Measurements from ENCODE around the gene DDX10.
A peak's percentile ranks its signal among the peaks of the same experiment; 100 is the strongest.
"Not testable (repeated sequence)": the region's sequence is repeated elsewhere in the genome, so short reads cannot be mapped to it uniquely, and the experiment has no call there.

The DDX10 gene

GRCh38 chr11:108664730-108665525 is at the start of gene DDX10:
DDX10 (plus strand) TSS chr11:108665069; CDS start chr11:108665154, 85 bp downstream.
- peak; percentile 97 to 98 for DNase-seq
- ATAC-seq = peak; percentile 96
- Mint-ChIP-seq H3K27ac (peak within 1 kb of the TSS; percentile 99), H3K27me3 (no peaks in the 10 kb centered on the region), H3K4me1 (peaks cover 53% of the 10 kb centered on the region), H3K9me3 (no peaks in the 10 kb centered on the region), H3K4me3 (peak within 1 kb of the TSS; percentile 99 to 100)

- Mint-ChIP-seq H3K4me1 (peaks cover 15% of the 10 kb centered on the region), H3K27ac (no peak overlapping the region), H3K27me3 (peaks cover 28% of the 10 kb centered on the region), H3K4me3 (no peak overlapping the region), H3K9me3 (no peaks in the 10 kb centered on the region)
- DNase-seq (no peak), ATAC-seq (no peak)
Measured at GRCh38 chr11:108616549-108616948, 48.3 kb upstream of the DDX10 start.

GRCh38 chr11:108617055-108617454 is 47.8 kb upstream of the DDX10 start:
- peaks cover 18% of the 10 kb centered on the region for H3K4me1 Mint-ChIP-seq
- no peak for ATAC-seq

DNA sequence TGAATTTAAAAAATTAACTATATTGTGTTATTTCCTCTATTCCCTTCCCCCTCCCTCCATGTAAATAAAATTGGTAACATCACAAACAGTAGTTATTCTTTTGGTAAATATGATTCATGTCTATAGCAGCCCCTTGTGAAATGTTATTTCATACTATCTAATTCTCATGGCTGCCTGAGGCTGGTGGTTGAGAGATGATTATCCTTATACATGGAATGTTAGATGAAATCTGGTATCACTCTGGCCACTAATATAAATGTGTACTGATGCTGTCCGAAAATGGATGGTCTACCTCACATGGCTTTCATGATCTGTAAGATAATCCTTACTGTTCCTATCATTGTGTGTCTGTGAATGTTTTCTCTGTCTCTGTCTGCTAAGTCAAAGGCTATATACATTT is 46.3 kb upstream of the DDX10 start:
- H3K9me3 Mint-ChIP-seq = no peaks in the 10 kb centered on the region
- peaks cover 28% of the 10 kb centered on the region for H3K27me3 Mint-ChIP-seq
- DNase-seq (no peak), ATAC-seq (no peak)
- no peak overlapping the region for H3K27ac Mint-ChIP-seq
- peaks cover 18% of the 10 kb centered on the region for H3K4me1 Mint-ChIP-seq
- H3K4me3 Mint-ChIP-seq = no peak overlapping the region

More at GRCh38 chr11:108617055-108617454, 47.8 kb upstream of the DDX10 start:
- Mint-ChIP-seq H3K9me3 (no peaks in the 10 kb centered on the region), H3K27me3 (peaks cover 28% of the 10 kb centered on the region), H3K27ac (no peak overlapping the region), H3K4me3 (no peak overlapping the region)
- DNase-seq = no peak

DNA sequence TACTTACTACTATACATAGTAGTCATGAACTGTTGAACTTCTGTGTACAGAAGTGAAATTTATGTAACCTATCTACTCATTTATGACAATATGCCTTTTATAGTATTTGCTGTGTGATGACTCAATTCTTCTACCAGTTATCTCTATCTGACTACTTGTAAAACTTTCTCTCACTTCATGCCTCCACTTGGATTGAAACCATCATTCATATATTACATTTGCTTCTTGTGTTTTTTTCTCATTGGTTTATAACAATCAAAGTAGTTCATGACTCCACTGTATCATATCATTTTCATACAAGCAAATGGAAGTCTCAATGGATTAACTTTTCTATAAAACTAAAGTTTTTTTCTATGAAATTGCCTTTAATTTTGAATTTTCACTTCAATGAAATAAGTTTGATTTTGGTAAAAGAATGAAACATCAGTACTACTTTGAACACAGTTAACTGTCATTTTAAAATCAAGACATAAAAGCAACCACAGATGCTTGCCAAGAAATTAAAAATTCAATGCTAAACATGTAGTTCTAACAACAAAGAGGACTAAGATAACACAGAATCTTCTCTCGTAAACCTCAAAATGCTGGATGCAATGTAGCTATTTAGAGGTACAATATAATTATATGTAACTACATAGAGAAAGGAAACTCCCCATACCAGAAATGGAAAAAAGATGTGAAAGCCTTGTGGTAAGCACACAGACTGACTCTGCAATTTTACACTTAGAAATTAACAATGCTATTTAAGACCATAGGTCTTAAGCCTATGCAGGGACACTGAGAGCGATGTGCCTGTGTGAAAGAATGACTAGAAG is 43.7 kb upstream of the DDX10 start:
- Mint-ChIP-seq H3K27me3 (peaks cover 38% of the 10 kb centered on the region), H3K27ac (peak overlapping the region in 1 of 2 donors; percentile 29), H3K4me3 (peak overlapping the region; percentile 36 to 46), H3K4me1 (peaks cover 31% of the 10 kb centered on the region), H3K9me3 (no peaks in the 10 kb centered on the region)
- no peak for DNase-seq
- ATAC-seq = peak; percentile 90

- Mint-ChIP-seq H3K4me3 (no peak overlapping the region), H3K9me3 (peaks cover 0 to 1% of the 10 kb centered on the region in 2 donors), H3K27me3 (peaks cover 31% of the 10 kb centered on the region), H3K27ac (no peak overlapping the region), H3K4me1 (peaks cover 31% of the 10 kb centered on the region)
- ATAC-seq (no peak), DNase-seq (no peak)
Measured at GRCh38 chr11:108622341-108622740, 42.5 kb upstream of the DDX10 start.

- ATAC-seq = peak; percentile 50
- no peak overlapping the region for H3K27ac Mint-ChIP-seq
- peaks cover 0 to 6% of the 10 kb centered on the region in 2 donors for H3K9me3 Mint-ChIP-seq
- peaks cover 14% of the 10 kb centered on the region for H3K27me3 Mint-ChIP-seq
- H3K4me3 Mint-ChIP-seq = peak overlapping the region; percentile 16 to 22
- H3K4me1 Mint-ChIP-seq = peaks cover 31% of the 10 kb centered on the region
- DNase-seq = no peak
Measured at GRCh38 chr11:108624196-108624925, 40.5 kb upstream of the DDX10 start.

DNA sequence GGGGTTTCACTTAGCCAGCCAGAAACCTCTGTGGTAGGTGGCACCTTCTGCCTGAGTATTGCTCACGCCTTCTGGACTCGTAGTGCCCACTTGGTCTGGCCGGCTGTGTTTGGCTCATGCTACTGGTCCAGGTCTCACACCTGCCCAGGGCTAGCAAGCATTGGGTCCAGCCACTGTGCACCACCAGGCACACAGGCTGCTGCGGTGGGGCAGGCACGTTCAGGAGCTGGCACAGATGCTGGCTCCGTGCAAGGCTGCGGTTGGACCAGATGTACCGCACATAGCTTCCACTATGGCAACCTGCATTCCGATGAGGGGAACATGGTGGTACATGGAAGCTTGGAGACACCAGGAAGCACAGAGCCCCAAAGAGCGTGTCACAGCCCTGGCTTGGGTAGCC is 36.5 kb upstream of the DDX10 start:
- ATAC-seq (no peak), DNase-seq (no peak)
- Mint-ChIP-seq H3K27ac (no peak overlapping the region), H3K4me3 (no peak overlapping the region), H3K4me1 (peaks cover 13% of the 10 kb centered on the region), H3K9me3 (peaks cover 0 to 6% of the 10 kb centered on the region in 2 donors), H3K27me3 (peaks cover 11% of the 10 kb centered on the region)

GRCh38 chr11:108628812-108629211 is 36.1 kb upstream of the DDX10 start:
- Mint-ChIP-seq H3K4me1 (peaks cover 13% of the 10 kb centered on the region), H3K9me3 (peaks cover 0 to 6% of the 10 kb centered on the region in 2 donors)
- no peak for ATAC-seq

GRCh38 chr11:108629274-108629673 is 35.6 kb upstream of the DDX10 start:
- Mint-ChIP-seq H3K27ac (no peak overlapping the region), H3K4me1 (peaks cover 10% of the 10 kb centered on the region), H3K4me3 (no peak overlapping the region), H3K27me3 (peaks cover 11% of the 10 kb centered on the region), H3K9me3 (peaks cover 0 to 6% of the 10 kb centered on the region in 2 donors)
- no peak for ATAC-seq
- DNase-seq = no peak

More at GRCh38 chr11:108628812-108629211, 36.1 kb upstream of the DDX10 start:
- no peak overlapping the region for H3K27ac Mint-ChIP-seq
- no peak overlapping the region for H3K4me3 Mint-ChIP-seq
- H3K27me3 Mint-ChIP-seq = peaks cover 11% of the 10 kb centered on the region
- no peak for DNase-seq

DNA sequence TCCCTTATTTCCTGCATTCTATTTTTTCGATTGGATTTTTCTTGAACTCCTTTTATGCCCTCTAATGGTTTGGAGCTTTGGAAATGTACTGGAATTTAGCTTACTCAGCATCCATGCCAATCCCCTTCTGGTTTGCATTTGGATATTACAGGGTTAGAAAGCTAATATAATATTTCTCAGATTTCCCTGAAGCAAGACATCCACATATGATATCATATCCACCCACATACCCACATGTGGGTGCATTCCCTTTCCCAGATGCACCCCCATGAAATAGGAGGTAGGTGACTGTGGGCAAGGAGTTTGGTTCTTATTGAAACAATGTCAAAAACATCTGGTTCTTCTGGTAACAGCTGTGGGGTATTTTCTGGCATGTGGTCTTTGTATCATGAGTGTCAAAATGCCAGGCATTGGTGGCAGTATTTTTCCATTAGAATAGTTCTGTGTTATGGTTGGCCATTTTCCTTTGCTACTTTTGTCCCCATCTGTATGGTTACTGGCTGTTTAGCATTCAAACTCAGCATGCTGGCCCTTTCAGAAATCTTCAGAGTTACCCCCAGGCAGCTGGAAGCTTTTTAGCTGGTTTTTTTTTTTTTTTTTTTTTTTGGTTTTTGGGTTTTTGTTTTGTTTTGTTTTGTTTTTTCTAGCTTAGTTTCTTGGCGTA is 32.7 kb upstream of the DDX10 start:
- DNase-seq (no peak), ATAC-seq (no peak)
- H3K4me3 Mint-ChIP-seq = no peak overlapping the region

GRCh38 chr11:108635106-108635505 is 29.8 kb upstream of the DDX10 start:
- no peaks in the 10 kb centered on the region for H3K9me3 Mint-ChIP-seq
- H3K4me1 Mint-ChIP-seq = peaks cover 6% of the 10 kb centered on the region
- H3K27ac Mint-ChIP-seq = no peak overlapping the region
- ATAC-seq (no peak), DNase-seq (no peak)
- H3K27me3 Mint-ChIP-seq = peaks cover 8% of the 10 kb centered on the region
- no peak overlapping the region for H3K4me3 Mint-ChIP-seq

More for the DNA sequence above, 32.7 kb upstream of the DDX10 start:
- Mint-ChIP-seq H3K9me3 (peaks cover 0 to 6% of the 10 kb centered on the region in 2 donors), H3K4me1 (no peaks in the 10 kb centered on the region), H3K27ac (no peak overlapping the region), H3K27me3 (peaks cover 8% of the 10 kb centered on the region)

DNA sequence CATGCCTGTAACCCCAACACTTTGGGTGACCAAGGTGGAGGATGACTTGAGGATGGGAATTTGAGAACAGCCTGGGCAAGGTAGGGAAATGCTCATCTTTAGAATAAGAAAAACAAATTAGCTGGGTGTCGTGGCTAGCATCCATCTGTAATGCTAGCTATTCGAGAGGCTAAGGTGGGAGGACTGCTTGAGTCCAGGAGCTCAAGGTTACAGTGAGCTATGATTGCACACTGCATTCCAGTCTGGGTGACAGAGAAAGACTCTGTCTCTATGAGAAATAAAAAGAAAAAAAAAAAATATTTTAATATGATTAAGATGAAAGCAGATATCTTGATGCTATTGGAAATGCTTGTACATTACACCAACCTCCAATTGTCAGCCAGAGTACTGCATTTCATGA is 28.6 kb upstream of the DDX10 start:
- H3K27ac Mint-ChIP-seq = no peak overlapping the region
- no peak for ATAC-seq

DNA sequence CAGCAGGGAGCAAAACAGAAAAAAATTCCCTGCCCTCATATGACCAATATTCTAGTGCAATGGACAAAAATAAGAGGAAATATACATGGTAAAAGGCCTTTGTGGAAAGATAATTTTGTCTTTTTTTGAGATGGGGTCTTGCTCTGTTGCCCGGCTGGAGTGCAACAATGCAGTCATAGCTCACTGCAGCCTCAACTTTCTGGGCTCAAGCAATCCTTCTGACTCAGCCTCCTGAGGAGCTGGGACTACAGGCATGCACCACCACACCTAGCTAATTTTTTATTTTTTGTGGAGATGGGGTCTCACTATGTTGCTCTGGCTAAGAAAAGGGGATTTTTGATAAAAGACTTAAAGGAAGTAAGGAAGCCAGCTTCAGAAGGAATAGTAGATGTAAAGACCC is 25.7 kb upstream of the DDX10 start:
- peaks cover 8% of the 10 kb centered on the region for H3K27me3 Mint-ChIP-seq
- no peak overlapping the region for H3K27ac Mint-ChIP-seq
- no peak overlapping the region for H3K4me3 Mint-ChIP-seq
- DNase-seq (no peak), ATAC-seq (no peak)
- peaks cover 6% of the 10 kb centered on the region for H3K4me1 Mint-ChIP-seq
- no peaks in the 10 kb centered on the region for H3K9me3 Mint-ChIP-seq

More for the DNA sequence above, 28.6 kb upstream of the DDX10 start:
- peaks cover 8% of the 10 kb centered on the region for H3K27me3 Mint-ChIP-seq
- no peaks in the 10 kb centered on the region for H3K9me3 Mint-ChIP-seq
- no peak for DNase-seq
- H3K4me1 Mint-ChIP-seq = peaks cover 6% of the 10 kb centered on the region
- no peak overlapping the region for H3K4me3 Mint-ChIP-seq

- not testable (repeated sequence) for DNase-seq, H3K27me3 Mint-ChIP-seq, ATAC-seq, H3K4me3 Mint-ChIP-seq, H3K9me3 Mint-ChIP-seq, H3K4me1 Mint-ChIP-seq, H3K27ac Mint-ChIP-seq
Measured at GRCh38 chr11:108641752-108642151, 23.1 kb upstream of the DDX10 start.

All from stimulated activated naive CD8-positive, alpha-beta T cell treated with anti-CD3 and anti-CD28 coated beads, Interleukin-15, amount 100 ng/mL, for 72 hours (primary cell).